ENCODE measurements around the gene SYT5. TPM values are rescaled to one million over a fixed set of nuclear protein-coding genes. Genes with fewer than 3 reads are reported as not detected.

Gene SYT5
- total and polyA plus RNA-seq, 2 donors (not counting 1 experiment from before 2014, with no cell fraction given) = 0.05 to 0.50 TPM

GRCh38 chr19:55228403-55229031, 48.4 kb upstream of the SYT5 start, which contains the start of gene TMEM86B:
Gene TMEM86B (minus strand): TSS chr19:55228763. CDS start chr19:55228741, 22 bp downstream.
- no peak within 1 kb of the TSS for H3K9ac ChIP-seq (ENCODE audit: insufficient read depth, low read length)
- H3K79me2 ChIP-seq (ENCODE audit: control insufficient read depth, insufficient read depth, low read length) = no peaks in the 10 kb centered on the region
- H3K27ac ChIP-seq (ENCODE audit: insufficient read depth, low read length) = no peak within 1 kb of the TSS
- H3K4me1 ChIP-seq (ENCODE audit: control insufficient read depth, extremely low read depth, insufficient read depth, low read length) = no peaks in the 10 kb centered on the region
- DNase-seq (ENCODE audit: low read depth in 2 of 2) = no peak
- no peaks in the 10 kb centered on the region for H3K9me3 ChIP-seq (ENCODE audit: control insufficient read depth, insufficient read depth, low read depth, low read length)
- no peak within 1 kb of the TSS for H3K4me2 ChIP-seq (ENCODE audit: extremely low read depth, insufficient read depth, low read length)
- TF ChIP-seq CTCF (conservative IDR thresholded peaks at IDR 0.05 in 1 of 2, IDR thresholded peaks at IDR 0.05 in 1 of 2; ENCODE audit: low read depth in 1 of 2, low read length in 2 of 2) = no peak
- TF ChIP-seq EZH2 (IDR thresholded peaks at IDR 0.05; ENCODE audit: low read length, missing control alignments) = no peak
- no peaks in the 10 kb centered on the region for H4K20me1 ChIP-seq (ENCODE audit: control insufficient read depth, extremely low read depth, insufficient read depth, low read length)
- H3K4me3 ChIP-seq (replicated peaks in 1 of 4; ENCODE audit: control extremely low read depth in 1 of 4, insufficient read depth in 1 of 4, low read depth in 3 of 4, low read length in 4 of 4) = no peak within 1 kb of the TSS
- peaks cover 28% of the 10 kb centered on the region for H3K36me3 ChIP-seq (ENCODE audit: control insufficient read depth, insufficient read depth, low read length)
- H3K27me3 ChIP-seq (ENCODE audit: control insufficient read depth, insufficient read depth, low read length) = no peaks in the 10 kb centered on the region
- H2AFZ ChIP-seq (ENCODE audit: low read length) = no peak within 1 kb of the TSS

GRCh38 chr19:55228015-55228391, 47.9 kb upstream of the SYT5 start:
- no peaks in the 10 kb centered on the region for H3K27me3 ChIP-seq (ENCODE audit: control insufficient read depth, insufficient read depth, low read length)
- no peak overlapping the region for H3K27ac ChIP-seq (ENCODE audit: insufficient read depth, low read length)
- H3K4me2 ChIP-seq (ENCODE audit: extremely low read depth, insufficient read depth, low read length) = no peak overlapping the region
- H3K4me3 ChIP-seq (replicated peaks in 1 of 4; ENCODE audit: control extremely low read depth in 1 of 4, insufficient read depth in 1 of 4, low read depth in 3 of 4, low read length in 4 of 4) = no peak overlapping the region
- DNase-seq (ENCODE audit: low read depth in 2 of 2) = no peak
- H2AFZ ChIP-seq (ENCODE audit: low read length) = no peak overlapping the region
- peaks cover 28% of the 10 kb centered on the region for H3K36me3 ChIP-seq (ENCODE audit: control insufficient read depth, insufficient read depth, low read length)
- no peaks in the 10 kb centered on the region for H4K20me1 ChIP-seq (ENCODE audit: control insufficient read depth, extremely low read depth, insufficient read depth, low read length)
- H3K9me3 ChIP-seq (ENCODE audit: control insufficient read depth, insufficient read depth, low read depth, low read length) = no peaks in the 10 kb centered on the region
- no peak overlapping the region for H3K9ac ChIP-seq (ENCODE audit: insufficient read depth, low read length)
- no peak for TF ChIP-seq EZH2 (IDR thresholded peaks at IDR 0.05; ENCODE audit: low read length, missing control alignments)
- TF ChIP-seq CTCF (conservative IDR thresholded peaks at IDR 0.05 in 1 of 2, IDR thresholded peaks at IDR 0.05 in 1 of 2; ENCODE audit: low read depth in 1 of 2, low read length in 2 of 2) = no peak
- H3K4me1 ChIP-seq (ENCODE audit: control insufficient read depth, extremely low read depth, insufficient read depth, low read length) = no peaks in the 10 kb centered on the region
- no peaks in the 10 kb centered on the region for H3K79me2 ChIP-seq (ENCODE audit: control insufficient read depth, insufficient read depth, low read length)

GRCh38 chr19:55227241-55228014, 47.3 kb upstream of the SYT5 start:
- Histone ChIP-seq H3K27ac (ENCODE audit: insufficient read depth, low read length) (no peak overlapping the region), H3K9me3 (ENCODE audit: control insufficient read depth, insufficient read depth, low read depth, low read length) (no peaks in the 10 kb centered on the region), H3K79me2 (ENCODE audit: control insufficient read depth, insufficient read depth, low read length) (no peaks in the 10 kb centered on the region), H3K4me1 (ENCODE audit: control insufficient read depth, extremely low read depth, insufficient read depth, low read length) (no peaks in the 10 kb centered on the region), H3K9ac (ENCODE audit: insufficient read depth, low read length) (no peak overlapping the region), H3K27me3 (ENCODE audit: control insufficient read depth, insufficient read depth, low read length) (no peaks in the 10 kb centered on the region), H3K4me2 (ENCODE audit: extremely low read depth, insufficient read depth, low read length) (no peak overlapping the region), H3K36me3 (ENCODE audit: control insufficient read depth, insufficient read depth, low read length) (peaks cover 26% of the 10 kb centered on the region), H2AFZ (ENCODE audit: low read length) (no peak overlapping the region), H4K20me1 (ENCODE audit: control insufficient read depth, extremely low read depth, insufficient read depth, low read length) (no peaks in the 10 kb centered on the region), H3K4me3 (replicated peaks in 1 of 4; ENCODE audit: control extremely low read depth in 1 of 4, insufficient read depth in 1 of 4, low read depth in 3 of 4, low read length in 4 of 4) (no peak overlapping the region)
- DNase-seq (ENCODE audit: low read depth in 2 of 2) = no peak
- TF ChIP-seq EZH2 (IDR thresholded peaks at IDR 0.05; ENCODE audit: low read length, missing control alignments) = no peak
- TF ChIP-seq CTCF (conservative IDR thresholded peaks at IDR 0.05 in 1 of 2, IDR thresholded peaks at IDR 0.05 in 1 of 2; ENCODE audit: low read depth in 1 of 2, low read length in 2 of 2) = no peak
